Measurements from ENCODE around the gene BUD13.

BUD13 gene

DNA sequence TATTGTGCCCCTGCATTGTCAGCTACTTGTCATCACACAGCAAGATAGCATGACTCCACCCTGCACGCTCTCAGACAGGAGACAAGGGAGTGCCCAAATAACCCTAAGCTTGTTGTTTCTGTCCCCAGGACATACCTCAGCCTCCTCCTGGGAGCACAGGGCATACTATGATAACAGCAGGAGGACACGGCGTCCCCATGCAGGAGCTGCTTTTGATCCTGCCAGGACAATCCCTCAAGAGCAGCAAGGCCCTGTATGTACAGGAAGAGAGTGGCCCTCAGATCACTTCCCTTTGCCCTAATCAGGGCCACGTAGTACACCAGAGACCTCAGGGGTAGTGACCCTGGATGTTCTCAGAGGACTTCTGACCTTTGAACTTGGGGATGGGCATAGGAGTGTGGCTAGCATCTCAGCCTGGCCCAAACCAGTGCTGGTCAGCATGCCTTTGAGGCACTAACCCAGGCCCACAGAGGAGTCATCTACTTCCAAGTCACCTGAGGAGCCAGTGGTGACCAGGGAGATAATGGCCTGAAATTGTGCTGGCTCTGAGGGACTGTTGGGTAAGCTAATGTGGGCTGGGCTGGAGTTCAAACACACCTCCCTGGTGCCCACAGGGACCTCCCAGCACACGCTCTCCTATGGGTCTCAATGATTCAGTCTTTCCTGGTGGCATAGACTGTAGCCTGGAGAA lies 41.1 kb upstream of the BUD13 start:
- no peak overlapping the region for H3K4me3 ChIP-seq (ENCODE audit: low read depth, low read length)
- DNase-seq (ENCODE audit: low read depth): no peak

GRCh38 chr11:116813170-116813569 lies 40.4 kb upstream of the BUD13 start:
- no peak overlapping the region for H3K4me3 ChIP-seq (ENCODE audit: low read depth, low read length)
- TF ChIP-seq, protein P1, sequence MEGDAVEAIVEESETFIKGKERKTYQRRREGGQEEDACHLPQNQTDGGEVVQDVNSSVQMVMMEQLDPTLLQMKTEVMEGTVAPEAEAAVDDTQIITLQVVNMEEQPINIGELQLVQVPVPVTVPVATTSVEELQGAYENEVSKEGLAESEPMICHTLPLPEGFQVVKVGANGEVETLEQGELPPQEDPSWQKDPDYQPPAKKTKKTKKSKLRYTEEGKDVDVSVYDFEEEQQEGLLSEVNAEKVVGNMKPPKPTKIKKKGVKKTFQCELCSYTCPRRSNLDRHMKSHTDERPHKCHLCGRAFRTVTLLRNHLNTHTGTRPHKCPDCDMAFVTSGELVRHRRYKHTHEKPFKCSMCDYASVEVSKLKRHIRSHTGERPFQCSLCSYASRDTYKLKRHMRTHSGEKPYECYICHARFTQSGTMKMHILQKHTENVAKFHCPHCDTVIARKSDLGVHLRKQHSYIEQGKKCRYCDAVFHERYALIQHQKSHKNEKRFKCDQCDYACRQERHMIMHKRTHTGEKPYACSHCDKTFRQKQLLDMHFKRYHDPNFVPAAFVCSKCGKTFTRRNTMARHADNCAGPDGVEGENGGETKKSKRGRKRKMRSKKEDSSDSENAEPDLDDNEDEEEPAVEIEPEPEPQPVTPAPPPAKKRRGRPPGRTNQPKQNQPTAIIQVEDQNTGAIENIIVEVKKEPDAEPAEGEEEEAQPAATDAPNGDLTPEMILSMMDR (IDR thresholded peaks at IDR 0.05; ENCODE audit: control insufficient read depth, extremely low read depth, insufficient read depth): no peak
- no peak for DNase-seq (ENCODE audit: low read depth)

More for the DNA sequence above, 41.1 kb upstream of the BUD13 start:
- TF ChIP-seq, protein P1 (IDR thresholded peaks at IDR 0.05; ENCODE audit: control insufficient read depth, extremely low read depth, insufficient read depth): no peak

DNA sequence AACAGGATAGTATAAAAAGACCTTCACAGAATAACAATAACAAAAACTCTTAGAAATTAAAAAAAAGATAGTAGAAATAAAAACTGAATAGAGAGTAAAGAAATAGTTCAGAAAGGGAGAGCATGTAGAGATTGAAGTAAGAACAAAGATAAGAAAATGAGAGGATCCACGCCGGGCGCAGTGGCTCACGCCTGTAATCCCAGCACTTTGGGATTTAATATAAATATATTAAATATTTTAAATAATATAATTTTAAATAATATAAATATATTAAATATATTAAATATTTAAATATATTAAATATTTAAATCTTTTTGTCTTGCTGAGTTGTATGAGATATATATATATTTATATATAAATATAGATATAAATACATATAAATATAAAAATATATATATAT lies 39.3 kb upstream of the BUD13 start:
- no peak for DNase-seq (ENCODE audit: low read depth)
- no peak overlapping the region for H3K4me3 ChIP-seq (ENCODE audit: low read depth, low read length)
- TF ChIP-seq, protein P1 (IDR thresholded peaks at IDR 0.05; ENCODE audit: control insufficient read depth, extremely low read depth, insufficient read depth): no peak

DNA sequence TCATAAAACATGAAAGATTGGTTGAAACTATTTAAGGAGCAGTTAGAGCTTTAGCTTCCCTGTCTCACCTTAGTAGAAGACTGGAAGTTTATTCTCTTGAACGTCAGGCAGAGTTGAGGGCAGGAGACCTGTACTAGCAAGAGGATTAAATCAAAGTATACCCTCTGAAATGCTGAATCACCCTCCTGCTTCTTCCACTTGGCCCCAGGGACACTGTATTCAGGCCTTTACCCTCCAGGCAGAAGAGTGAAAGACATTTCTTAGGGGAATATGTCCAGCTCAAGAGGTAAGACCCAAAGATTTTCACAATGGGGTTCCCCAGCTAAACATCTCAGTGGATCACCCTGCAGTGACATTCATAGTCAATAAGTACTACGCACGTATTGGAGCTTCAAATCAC lies 38.4 kb upstream of the BUD13 start:
- no peak for DNase-seq (ENCODE audit: low read depth)
- TF ChIP-seq, protein P1 (IDR thresholded peaks at IDR 0.05; ENCODE audit: control insufficient read depth, extremely low read depth, insufficient read depth): no peak
- no peak overlapping the region for H3K4me3 ChIP-seq (ENCODE audit: low read depth, low read length)

GRCh38 chr11:116808262-116809175 lies 35.7 kb upstream of the BUD13 start:
- TF ChIP-seq, protein P1 (IDR thresholded peaks at IDR 0.05; ENCODE audit: control insufficient read depth, extremely low read depth, insufficient read depth): no peak
- DNase-seq (ENCODE audit: low read depth): peak; percentile 85
- no peak overlapping the region for H3K4me3 ChIP-seq (ENCODE audit: low read depth, low read length)

DNA sequence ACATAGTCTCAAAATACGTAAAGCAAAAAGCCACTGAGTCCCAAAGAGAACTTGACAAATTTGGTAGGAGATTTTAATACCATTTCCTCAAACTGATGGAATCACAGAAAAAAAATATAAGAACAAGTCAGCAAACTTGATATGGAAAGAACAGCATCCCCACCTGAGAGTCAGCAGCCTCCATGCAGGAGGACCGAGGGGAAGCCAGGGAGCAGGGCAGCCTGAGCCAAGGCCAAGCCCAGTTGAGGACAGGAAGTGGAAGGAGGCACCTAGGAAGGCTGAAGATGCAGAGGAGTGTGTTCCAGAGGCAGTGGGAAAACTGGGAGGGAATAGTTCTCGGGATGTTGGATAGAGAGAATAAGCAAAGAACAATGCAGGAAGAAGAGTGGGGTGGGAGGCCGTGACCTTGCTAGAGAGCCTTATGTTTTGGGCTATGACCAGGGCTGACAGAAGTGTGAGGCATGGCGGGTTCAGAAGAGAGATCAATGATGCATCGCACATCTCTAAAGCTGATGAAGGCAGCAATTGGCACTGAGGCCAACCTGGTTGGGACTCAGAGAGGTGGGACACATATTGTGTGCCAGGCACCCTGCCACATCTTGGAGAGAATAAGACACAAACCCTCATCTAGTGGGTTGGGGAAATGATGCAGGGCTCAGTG lies 34.9 kb upstream of the BUD13 start:
- H3K4me3 ChIP-seq (ENCODE audit: low read depth, low read length): no peak overlapping the region
- TF ChIP-seq, protein P1 (IDR thresholded peaks at IDR 0.05; ENCODE audit: control insufficient read depth, extremely low read depth, insufficient read depth): no peak

More for the DNA sequence above, 34.9 kb upstream of the BUD13 start:
- no peak for DNase-seq (ENCODE audit: low read depth)

All from LNCaP clone FGC (cell line).